ENCODE data around the gene NPHP4.
"Not testable (repeated sequence)": the region's sequence is repeated elsewhere in the genome, so short reads cannot be mapped to it uniquely, and the experiment has no call there.

The NPHP4 gene

GRCh38 chr1:5911871-5912271, 80.4 kb downstream of the NPHP4 start:
- DNase-seq (ENCODE audit: low read depth) = no peak

DNA sequence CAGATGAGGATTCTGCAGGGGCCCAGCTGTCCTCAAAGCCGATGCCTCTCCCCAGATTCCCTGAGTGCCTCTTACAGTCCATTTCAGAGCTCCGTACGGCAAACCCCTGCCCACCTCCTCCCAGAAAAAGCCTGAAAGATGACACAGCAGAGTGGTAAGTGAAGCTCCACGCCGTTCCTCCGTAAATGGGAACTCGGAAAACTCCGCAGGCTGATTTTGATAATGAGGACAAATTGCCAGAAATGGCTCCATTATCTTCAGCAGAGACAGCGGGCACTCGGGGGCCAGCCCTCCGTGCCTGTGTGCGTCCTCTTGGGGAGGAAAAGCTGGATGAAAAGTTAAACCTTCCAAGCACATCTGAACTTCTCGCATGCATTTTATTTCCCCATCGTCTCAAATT, 81.1 kb downstream of the NPHP4 start:
- DNase-seq (ENCODE audit: low read depth) = no peak

DNA sequence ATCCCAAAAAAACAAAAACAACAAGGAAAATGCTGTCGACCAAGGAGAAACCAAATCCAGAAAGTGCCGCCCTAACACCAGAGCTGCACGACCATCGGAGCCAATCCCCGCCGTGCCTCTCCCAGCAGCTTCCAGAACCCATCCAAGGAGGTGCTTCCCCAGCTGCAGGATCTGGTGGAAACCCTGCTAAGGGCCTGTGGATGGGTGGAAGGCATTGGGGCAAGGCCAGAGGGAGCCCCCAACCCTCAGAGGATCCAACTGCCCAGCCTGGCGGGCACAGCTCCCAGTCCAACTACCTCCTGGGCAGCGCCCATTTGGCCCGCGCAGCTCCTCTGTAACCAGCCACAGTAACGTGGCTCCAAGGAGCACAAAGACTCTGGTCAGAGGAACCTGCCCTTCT, 81.6 kb downstream of the NPHP4 start:
- DNase-seq (ENCODE audit: low read depth) = no peak

DNA sequence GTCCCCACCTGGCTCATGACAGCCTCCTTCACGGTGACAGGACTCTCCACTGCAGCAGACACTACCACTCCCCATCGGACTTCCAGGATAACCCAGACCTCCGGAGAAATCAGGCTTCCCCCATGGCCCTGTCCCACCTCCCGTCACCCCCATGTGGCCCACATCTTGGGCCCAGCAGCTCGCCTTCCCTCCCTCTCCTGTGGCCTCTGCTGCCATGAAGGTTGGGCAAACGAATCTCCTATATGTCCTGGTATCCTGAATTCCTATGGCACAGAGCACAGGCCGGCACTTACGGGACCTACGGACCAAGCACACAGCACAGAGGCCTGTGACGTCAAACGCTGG, 82.0 kb downstream of the NPHP4 start:
- no peak for DNase-seq (ENCODE audit: low read depth)

- DNase-seq (ENCODE audit: low read depth) = no peak
These were observed 82.5 kb downstream of the NPHP4 start for GRCh38 chr1:5909576-5910275.

DNA sequence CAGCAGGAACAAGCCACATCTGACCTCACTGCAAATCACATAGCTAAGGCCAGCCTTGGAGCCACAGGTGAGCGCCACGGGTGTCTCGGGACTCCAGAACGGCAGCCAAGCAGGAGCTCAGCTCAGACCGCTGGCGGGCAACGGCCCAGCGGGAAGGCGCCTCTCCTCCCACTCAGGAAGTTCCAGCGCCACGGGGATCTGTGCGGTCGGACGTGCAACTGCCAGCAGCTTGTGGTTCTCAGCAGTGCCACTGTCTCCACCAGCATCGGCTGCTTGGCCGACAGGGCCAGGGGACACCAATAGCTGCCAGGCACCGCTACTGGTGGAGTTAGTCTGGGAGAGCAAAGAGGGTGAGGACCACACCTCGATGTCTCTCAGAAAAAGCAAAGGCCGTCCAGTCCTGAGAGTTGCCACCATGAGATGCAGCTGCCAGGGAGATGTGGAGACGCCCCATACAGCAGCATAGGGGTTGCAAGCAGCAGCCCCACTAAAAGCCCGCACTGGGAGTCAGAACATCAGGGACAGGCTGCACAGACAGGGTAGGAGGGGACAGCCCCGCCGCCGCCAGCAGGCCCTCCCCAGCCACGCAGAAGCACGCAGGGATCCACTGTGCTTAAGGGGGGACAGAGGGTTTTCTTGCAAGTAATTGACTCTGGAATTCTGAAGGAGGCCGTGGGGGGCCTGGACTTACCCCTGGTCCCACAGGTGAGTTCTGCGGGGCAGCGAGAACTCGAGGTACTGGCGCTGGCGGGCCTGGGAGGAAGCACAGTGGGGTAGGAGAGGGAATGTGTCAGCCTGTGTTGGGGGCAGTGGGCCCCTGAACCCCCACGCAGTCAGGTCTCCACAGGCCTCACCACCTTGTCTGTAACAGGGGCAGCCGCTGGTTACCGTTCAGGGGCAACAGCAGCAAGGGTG, 83.5 kb downstream of the NPHP4 start:
- DNase-seq (ENCODE audit: low read depth) = no peak

DNA sequence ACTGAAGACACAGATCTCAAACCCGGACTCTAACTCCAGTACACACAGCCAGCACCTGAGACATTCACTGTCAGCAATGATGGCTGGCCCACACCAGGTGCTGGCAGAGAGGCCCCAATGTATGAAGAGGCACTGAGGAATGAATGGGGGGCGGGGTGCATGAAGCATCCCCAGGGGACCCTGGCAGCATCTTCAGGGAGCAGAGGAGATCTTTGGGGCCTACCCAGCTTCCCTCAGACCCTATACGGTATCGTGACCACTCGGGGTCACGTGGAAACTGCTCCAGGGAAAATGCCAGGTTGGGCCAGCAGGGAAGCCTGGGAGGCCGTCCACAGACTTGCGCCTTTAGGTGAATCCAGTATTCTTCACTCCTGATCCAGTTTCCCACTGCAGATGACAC, 84.3 kb downstream of the NPHP4 start:
- DNase-seq (ENCODE audit: low read depth) = no peak

DNA sequence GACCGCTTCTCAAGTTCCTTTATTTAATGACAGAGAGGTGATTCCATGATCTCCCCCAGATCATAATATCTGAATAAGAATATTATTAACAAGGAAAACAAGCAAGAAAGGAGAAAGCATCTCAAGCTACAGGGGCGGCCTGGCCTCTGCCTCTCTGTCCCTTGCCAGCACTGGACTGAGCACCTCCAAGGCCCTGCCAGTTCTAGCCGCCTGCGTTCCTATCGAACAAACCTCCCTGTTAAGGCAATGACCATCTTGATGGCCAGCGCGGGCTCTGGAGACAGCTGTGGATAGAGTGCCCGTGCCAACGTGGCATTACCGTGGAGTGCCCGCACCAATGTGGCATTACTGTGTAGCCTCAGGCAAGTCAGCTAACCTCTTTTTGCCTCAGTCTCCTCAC, 84.8 kb downstream of the NPHP4 start:
- no peak for DNase-seq (ENCODE audit: low read depth)

- DNase-seq (ENCODE audit: low read depth) = no peak
These were observed 85.3 kb downstream of the NPHP4 start for GRCh38 chr1:5906966-5907365.

DNA sequence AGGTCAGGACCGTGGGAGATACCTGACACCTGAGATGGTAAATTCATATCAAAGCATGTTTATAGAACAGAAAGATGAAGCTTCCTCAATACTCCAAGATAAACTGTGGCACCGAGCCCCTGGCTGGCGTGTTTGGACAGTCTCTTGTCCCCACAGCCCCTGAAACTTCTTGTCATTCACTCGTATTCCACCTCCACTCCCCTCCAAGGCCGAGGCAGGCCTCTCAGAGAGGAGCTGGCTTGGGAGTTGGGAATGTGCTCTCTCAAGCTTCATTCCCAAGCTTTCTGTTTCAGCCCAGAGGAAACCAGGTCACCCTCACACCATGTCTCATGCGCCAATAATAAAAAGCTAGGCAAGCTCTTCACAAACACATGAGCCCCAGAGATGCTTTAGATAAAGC, 86.1 kb downstream of the NPHP4 start:
- DNase-seq (ENCODE audit: low read depth) = no peak

GRCh38 chr1:5905436-5905835, 86.8 kb downstream of the NPHP4 start:
- no peak for DNase-seq (ENCODE audit: low read depth)

- no peak for DNase-seq (ENCODE audit: low read depth)
These were observed 87.7 kb downstream of the NPHP4 start for GRCh38 chr1:5904551-5904950.

GRCh38 chr1:5903680-5904079, 88.5 kb downstream of the NPHP4 start:
- DNase-seq (ENCODE audit: low read depth) = no peak

DNA sequence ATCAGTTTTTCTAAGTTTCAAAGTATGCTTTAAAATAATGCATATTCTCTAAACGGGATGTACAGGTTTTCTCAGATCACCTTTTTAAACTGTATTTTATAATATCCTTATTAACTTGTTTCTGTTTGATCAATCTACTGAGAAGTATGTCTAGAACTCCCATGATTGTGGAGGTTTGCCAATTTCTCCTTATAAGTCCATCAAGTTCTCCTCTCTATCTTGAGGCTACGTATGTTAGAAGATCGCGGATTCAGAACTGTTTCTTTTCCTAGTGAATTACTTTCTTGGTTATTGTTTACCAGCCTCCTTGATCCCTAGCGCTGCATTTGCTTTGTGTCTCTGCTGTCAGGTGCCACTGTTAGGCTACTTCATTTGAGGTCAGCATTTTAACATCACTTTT, 89.2 kb downstream of the NPHP4 start:
- no peak for DNase-seq (ENCODE audit: low read depth)

DNA sequence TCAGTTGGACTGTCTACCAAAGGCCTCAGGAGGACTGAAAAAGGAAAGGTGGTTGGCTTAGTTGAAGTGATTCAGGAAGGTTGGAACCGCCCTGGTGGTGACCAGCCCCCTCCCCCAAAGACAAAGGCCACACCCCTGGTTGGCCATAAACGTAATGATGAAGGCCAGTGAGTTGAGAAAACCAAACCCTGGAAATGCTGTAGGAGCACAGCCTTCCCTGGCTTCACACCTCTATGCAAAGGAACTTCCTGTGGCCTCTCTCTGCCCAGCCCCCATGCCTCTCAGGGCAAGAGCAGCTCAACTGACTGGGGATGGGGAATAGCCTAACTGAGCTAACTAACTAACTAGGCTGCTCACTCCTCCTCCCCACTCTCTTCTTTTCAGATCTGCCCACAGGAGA, 90.4 kb downstream of the NPHP4 start:
- DNase-seq (ENCODE audit: low read depth) = no peak

DNA sequence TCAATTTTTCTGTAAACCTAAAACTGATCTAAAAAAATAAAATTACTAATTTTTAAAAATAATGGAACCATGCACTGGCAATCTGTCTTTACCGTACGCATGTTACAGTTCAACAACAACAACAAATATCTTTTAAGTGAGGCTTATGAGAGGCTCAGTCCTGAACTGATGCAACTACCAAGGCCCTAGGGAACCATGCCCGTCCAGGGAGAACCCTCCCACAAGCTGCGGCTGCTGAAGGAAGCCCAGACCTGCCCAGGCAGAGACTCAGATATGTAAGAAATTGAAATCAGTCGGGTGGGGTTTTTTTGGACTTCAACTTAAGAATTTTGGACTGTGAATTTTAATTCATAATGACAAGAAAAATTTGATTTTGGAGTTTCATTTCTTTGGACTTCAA, 91.1 kb downstream of the NPHP4 start:
- no peak for DNase-seq (ENCODE audit: low read depth)

GRCh38 chr1:5898266-5898665, 94.0 kb downstream of the NPHP4 start:
- DNase-seq (ENCODE audit: low read depth) = no peak

DNA sequence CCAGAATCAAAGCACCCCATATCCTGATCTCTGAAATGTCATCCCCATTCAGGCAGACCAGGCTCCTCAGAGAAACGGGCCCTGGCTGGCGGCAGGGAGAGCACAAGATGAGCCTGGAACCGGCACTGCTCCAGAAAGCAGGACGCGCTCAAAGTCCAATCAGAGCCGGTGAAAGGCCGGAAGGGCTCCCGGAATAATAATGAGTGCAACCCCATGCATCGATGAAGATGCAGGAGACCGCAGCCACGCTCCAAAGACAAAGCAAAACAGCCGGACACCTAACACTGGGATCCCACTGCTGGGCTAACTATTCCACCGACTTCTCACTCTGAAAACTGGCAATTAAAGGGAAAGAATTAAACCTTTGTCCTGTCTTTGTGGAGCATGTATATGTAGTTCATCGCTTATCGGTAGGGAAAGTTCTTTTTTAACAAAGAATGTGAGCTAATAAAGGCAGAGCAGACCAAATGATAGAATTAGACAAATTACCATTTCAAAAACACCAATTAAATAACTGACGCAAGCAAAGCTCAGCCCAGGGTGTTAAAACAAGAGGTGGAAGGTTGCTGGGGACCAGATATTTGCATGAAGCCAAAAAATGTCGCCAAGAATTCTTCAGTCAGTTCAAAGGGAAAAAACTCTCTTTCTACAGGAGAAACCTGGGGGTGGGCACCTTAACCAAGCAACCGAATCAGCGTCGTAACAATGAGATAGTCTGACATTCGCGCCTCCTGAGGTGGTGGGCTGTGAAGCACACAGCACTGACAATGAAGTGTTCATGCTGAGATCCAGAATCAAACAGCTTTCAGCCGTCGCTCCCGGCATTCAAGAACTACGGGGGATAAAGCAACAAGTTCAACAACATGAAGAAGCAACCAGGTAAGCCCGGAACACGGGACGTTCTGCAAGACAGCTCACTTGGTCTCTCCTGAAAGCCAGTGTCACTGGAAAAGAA, 95.2 kb downstream of the NPHP4 start:
- DNase-seq (ENCODE audit: low read depth) = no peak

GRCh38 chr1:5895446-5896406, 96.5 kb downstream of the NPHP4 start:
- DNase-seq (ENCODE audit: low read depth) = no peak

- DNase-seq (ENCODE audit: low read depth) = not testable (repeated sequence)
These were observed 98.4 kb downstream of the NPHP4 start for GRCh38 chr1:5893699-5894278.

GRCh38 chr1:5892329-5892728, 99.9 kb downstream of the NPHP4 start:
- DNase-seq (ENCODE audit: low read depth) = no peak
